DOHH2 (cell line): ENCODE data around the gene ANKRD36C.
"Not testable (repeated sequence)": the region's sequence is repeated elsewhere in the genome, so short reads cannot be mapped to it uniquely, and the experiment has no call there.

ENCODE experiments used
- H3F3A ChIP-seq: fragments of 200-600 bp; sonication (generic), shearing (Covaris generic); 2 replicates; pipeline ENCODE4 v1.6.0; 2016; ENCODE audit warnings: antibody characterized with exemption, mild to moderate bottlenecking; ENCODE audit not compliant: control insufficient read depth, insufficient read depth
- H3K27ac ChIP-seq: fragments of 200-600 bp; sonication (generic); 2 replicates; pipeline ENCODE4 v1.5.1; 2014; ENCODE audit warnings: low read depth, mild to moderate bottlenecking, low read length, moderate library complexity
- H3K27me3 ChIP-seq: fragments of 200-600 bp; sonication (generic); 2 replicates; pipeline ENCODE4 v1.6.1; 2014; ENCODE audit warnings: mild to moderate bottlenecking, low read length, mixed read lengths; ENCODE audit not compliant: control insufficient read depth
- H3K36me3 ChIP-seq: fragments of 200-600 bp; sonication (generic); 2 replicates; pipeline ENCODE4 v1.6.1; 2014; ENCODE audit warnings: mild to moderate bottlenecking, low read length, moderate library complexity, mixed read lengths; ENCODE audit not compliant: control insufficient read depth
- H3K4me1 ChIP-seq: fragments of 200-600 bp; sonication (generic); 2 replicates; pipeline ENCODE4 v1.6.1; 2014; ENCODE audit warnings: mild to moderate bottlenecking, low read length, mixed read lengths; ENCODE audit not compliant: control insufficient read depth
- H3K4me2 ChIP-seq: fragments of 200-600 bp; sonication (generic); 2 replicates; pipeline ENCODE4 v1.6.0; 2014; ENCODE audit warnings: mild to moderate bottlenecking, low read length, moderate library complexity
- H3K4me3 ChIP-seq: fragments of 200-600 bp; sonication (generic); 2 replicates; pipeline ENCODE4 v1.5.1; 2014; ENCODE audit warnings: mild to moderate bottlenecking, low read length, mixed read lengths
- H3K79me2 ChIP-seq: fragments of 200-600 bp; sonication (generic); 2 replicates; pipeline ENCODE4 v1.6.1; 2014; ENCODE audit warnings: mild to moderate bottlenecking, low read length, mixed read lengths; ENCODE audit not compliant: control insufficient read depth
- H3K9me2 ChIP-seq: fragments of 200-600 bp; sonication (generic); replicated peaks from 2 replicates; pipeline ENCODE4 v1.6.1; 2014; ENCODE audit warnings: mild to moderate bottlenecking, low read length, mixed read lengths; ENCODE audit not compliant: control insufficient read depth
- H3K9me3 ChIP-seq: fragments of 200-600 bp; sonication (generic); 2 replicates; pipeline ENCODE4 v1.6.1; 2014; ENCODE audit warnings: antibody characterized with exemption, low read length, mixed read lengths; ENCODE audit not compliant: control insufficient read depth, insufficient read depth
- H4K20me1 ChIP-seq: fragments of 200-600 bp; sonication (generic); 2 replicates; pipeline ENCODE4 v1.6.0; 2014; ENCODE audit warnings: low read depth, mild to moderate bottlenecking, antibody characterized with exemption, low read length, moderate library complexity; ENCODE audit not compliant: control insufficient read depth, insufficient read depth
- CTCF ChIP-seq: fragments of 200-600 bp; sonication (generic); IDR thresholded peaks from one replicate; pipeline ENCODE4 v1.5.1; 2014; ENCODE audit warnings: antibody characterized with exemption, mild to moderate bottlenecking, low read depth, low read length; ENCODE audit not compliant: poor library complexity, severe bottlenecking
- EZH2phosphoT487 ChIP-seq: fragments of 200-600 bp; sonication (generic); IDR thresholded peaks from 2 replicates; pipeline ENCODE4 v1.6.1; 2017; ENCODE audit warnings: borderline replicate concordance, mild to moderate bottlenecking, antibody characterized with exemption, low read length, moderate library complexity, mixed read lengths

ANKRD36C gene

GRCh38 chr2:95799892-95800291 is 191.7 kb downstream of the ANKRD36C start:
- H3K27me3 ChIP-seq, result no peaks in the 10 kb centered on the region
- no peaks in the 10 kb centered on the region for H4K20me1 ChIP-seq
- no peak overlapping the region for H3K4me3 ChIP-seq
- H3K9me3 ChIP-seq, result no peaks in the 10 kb centered on the region
- no peaks in the 10 kb centered on the region for H3K4me1 ChIP-seq
- H3K79me2 ChIP-seq, result no peaks in the 10 kb centered on the region
- no peaks in the 10 kb centered on the region for H3F3A ChIP-seq
- no peaks in the 10 kb centered on the region for H3K9me2 ChIP-seq
- H3K4me2 ChIP-seq, result no peak overlapping the region
- H3K27ac ChIP-seq, result no peak overlapping the region
- TF ChIP-seq CTCF, result no peak
- no peak for TF ChIP-seq EZH2phosphoT487
- H3K36me3 ChIP-seq, result no peaks in the 10 kb centered on the region

- not testable (repeated sequence) for H3K27me3 ChIP-seq, H3K36me3 ChIP-seq
Measured at GRCh38 chr2:95799147-95799889, 192.3 kb downstream of the ANKRD36C start.

DNA sequence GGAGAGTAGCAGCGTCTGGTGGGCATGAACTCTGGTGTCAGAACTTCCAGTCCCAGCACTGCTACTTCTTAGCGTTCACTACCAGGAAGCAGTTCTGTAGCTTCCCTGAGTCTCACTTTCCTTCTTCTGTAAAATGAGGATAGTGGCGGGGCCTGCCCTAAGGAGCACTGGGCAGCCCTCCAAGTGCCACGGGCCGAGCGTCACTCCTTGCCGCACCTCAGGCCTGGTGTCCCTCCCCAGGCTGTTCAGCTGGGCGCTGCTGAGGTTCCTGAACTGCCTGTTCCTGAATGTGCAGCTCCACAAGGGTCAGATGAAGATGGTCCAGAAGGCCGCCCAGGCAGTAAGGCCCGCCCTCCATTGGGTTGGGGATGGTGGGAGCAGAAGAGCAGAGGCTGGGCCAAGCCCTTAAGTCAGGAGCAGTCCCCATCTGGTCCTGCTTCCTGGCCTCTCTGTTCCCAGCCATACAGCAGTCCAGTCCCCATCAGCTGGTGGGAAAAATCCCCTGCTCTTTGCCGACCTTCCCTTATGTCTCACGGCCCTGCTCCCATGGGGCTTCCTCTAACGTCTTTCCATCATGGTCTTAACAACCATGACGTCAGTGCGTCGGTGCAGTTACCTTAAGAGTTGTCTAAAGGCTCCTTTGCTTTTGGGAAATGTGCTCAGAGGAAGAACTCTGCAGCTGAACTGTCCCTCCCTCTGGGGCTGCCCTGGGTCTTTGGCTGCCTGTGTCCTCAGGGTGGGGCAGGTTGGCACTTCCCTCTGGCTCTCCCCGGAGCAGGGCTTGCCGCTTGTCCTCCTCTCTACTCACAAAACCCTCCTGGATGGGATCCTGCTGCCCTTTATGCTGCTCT is 195.2 kb downstream of the ANKRD36C start:
- H3K4me1 ChIP-seq, H3K79me2 ChIP-seq, H3K27me3 ChIP-seq, H3K36me3 ChIP-seq, H3K9me2 ChIP-seq, H3K27ac ChIP-seq, H3F3A ChIP-seq, H3K9me3 ChIP-seq, H4K20me1 ChIP-seq, H3K4me2 ChIP-seq, H3K4me3 ChIP-seq: not testable (repeated sequence)

More at GRCh38 chr2:95799147-95799889, 192.3 kb downstream of the ANKRD36C start:
- H3K4me2 ChIP-seq, H3K4me3 ChIP-seq, H3F3A ChIP-seq, H4K20me1 ChIP-seq, H3K27ac ChIP-seq, H3K9me3 ChIP-seq, H3K79me2 ChIP-seq, H3K4me1 ChIP-seq, H3K9me2 ChIP-seq: not testable (repeated sequence)

GRCh38 chr2:95793970-95794369 is 197.7 kb downstream of the ANKRD36C start:
- H3K27ac ChIP-seq, H4K20me1 ChIP-seq, H3K9me2 ChIP-seq, H3K9me3 ChIP-seq, H3K27me3 ChIP-seq, H3K4me2 ChIP-seq, H3K79me2 ChIP-seq, H3K4me1 ChIP-seq, H3K36me3 ChIP-seq, H3F3A ChIP-seq, H3K4me3 ChIP-seq: not testable (repeated sequence)

- H3K27ac ChIP-seq, H3K79me2 ChIP-seq, H3K4me2 ChIP-seq, H3K36me3 ChIP-seq, H3K27me3 ChIP-seq, H4K20me1 ChIP-seq, H3K9me3 ChIP-seq, H3K4me1 ChIP-seq, H3K9me2 ChIP-seq, H3F3A ChIP-seq, H3K4me3 ChIP-seq: not testable (repeated sequence)
Measured at GRCh38 chr2:95790180-95790579, 201.4 kb downstream of the ANKRD36C start.

- H3K4me3 ChIP-seq, H3K4me1 ChIP-seq, H3K36me3 ChIP-seq, H3K27ac ChIP-seq, H3K9me2 ChIP-seq, H3K4me2 ChIP-seq, H3F3A ChIP-seq, H4K20me1 ChIP-seq, H3K79me2 ChIP-seq, H3K27me3 ChIP-seq, H3K9me3 ChIP-seq: not testable (repeated sequence)
Measured at GRCh38 chr2:95789385-95789784, 202.2 kb downstream of the ANKRD36C start.

GRCh38 chr2:95788642-95789041 is 203.0 kb downstream of the ANKRD36C start:
- H3K9me2 ChIP-seq, H4K20me1 ChIP-seq, H3K4me1 ChIP-seq, H3K27ac ChIP-seq, H3K27me3 ChIP-seq, H3F3A ChIP-seq, H3K4me2 ChIP-seq, H3K36me3 ChIP-seq, H3K4me3 ChIP-seq, H3K9me3 ChIP-seq, H3K79me2 ChIP-seq: not testable (repeated sequence)
